Keratinocyte (primary cell): ENCODE data around the gene NR6A1. TPM values are rescaled to one million over a fixed set of nuclear protein-coding genes. Genes with fewer than 3 reads are reported as not detected.

Experiments
- DNase-seq: peaks from one replicate; pipeline ENCODE4 v3.0.0-alpha.2; 2011; ENCODE audit warnings: low read depth, missing footprints, low spot score
- FAIRE-seq: peaks from 2 replicates; lab custom pipeline; 2011; peaks lifted over from hg19 to GRCh38; lab: Jason Lieb, UNC
- H2AFZ ChIP-seq: 2 replicates; pipeline ENCODE4 v1.6.0; 2012; ENCODE audit warnings: low read length, control low read depth, inconsistent platforms; ENCODE audit not compliant: control insufficient read depth
- H3K27ac ChIP-seq: 2 replicates; pipeline ENCODE4 v1.5.1; 2011; ENCODE audit warnings: low read length; ENCODE audit not compliant: control insufficient read depth, insufficient read depth
- H3K27me3 ChIP-seq: 3 replicates; pipeline ENCODE4 v1.6.0; 2011; ENCODE audit warnings: low read length; ENCODE audit not compliant: control insufficient read depth, insufficient read depth; ENCODE audit errors: extremely low read depth
- H3K36me3 ChIP-seq, 2 experiments: 2 replicates in 1 of 2; 3 replicates in 1 of 2; pipeline ENCODE4 v1.5.1; 2011; ENCODE audit warnings: low read length in 2 of 2, mild to moderate bottlenecking in 1 of 2; ENCODE audit not compliant: control insufficient read depth in 2 of 2, insufficient read depth in 2 of 2; ENCODE audit errors: extremely low read depth in 1 of 2
- H3K4me1 ChIP-seq: 3 replicates; pipeline ENCODE4 v1.5.1; 2011; ENCODE audit warnings: low read length; ENCODE audit not compliant: control insufficient read depth, insufficient read depth; ENCODE audit errors: extremely low read depth
- H3K4me2 ChIP-seq: 3 replicates; pipeline ENCODE4 v1.6.0; 2011; ENCODE audit warnings: low read depth, low read length; ENCODE audit not compliant: control insufficient read depth, insufficient read depth; ENCODE audit errors: extremely low read depth
- H3K4me3 ChIP-seq, 3 experiments: fragments of 200-600 bp in 1 of 3; sonication (generic) in 1 of 3; 2 replicates in 2 of 3; 3 replicates in 1 of 3; pipeline ENCODE4 v1.5.1; 2011 to 2016; ENCODE audit warnings: low read length in 3 of 3, mild to moderate bottlenecking in 3 of 3, control low read depth in 2 of 3, inconsistent platforms in 1 of 3, low read depth in 1 of 3, mixed read lengths in 1 of 3, mixed run types in 1 of 3, moderate library complexity in 1 of 3; ENCODE audit not compliant: control insufficient read depth in 2 of 3, insufficient read depth in 2 of 3; ENCODE audit errors: extremely low read depth in 1 of 3
- H3K79me2 ChIP-seq: 2 replicates; pipeline ENCODE4 v1.6.0; 2012; ENCODE audit warnings: low read length; ENCODE audit not compliant: control insufficient read depth, insufficient read depth
- H3K9ac ChIP-seq: 3 replicates; pipeline ENCODE4 v1.6.0; 2011; ENCODE audit warnings: low read length; ENCODE audit not compliant: control insufficient read depth, insufficient read depth; ENCODE audit errors: extremely low read depth
- H3K9me1 ChIP-seq: 3 replicates; pipeline ENCODE4 v1.6.0; 2011; ENCODE audit warnings: low read length; ENCODE audit not compliant: control insufficient read depth, insufficient read depth; ENCODE audit errors: extremely low read depth
- H3K9me3 ChIP-seq: 2 replicates; pipeline ENCODE4 v1.5.1; 2012; ENCODE audit warnings: low read depth, low read length; ENCODE audit not compliant: control insufficient read depth
- H4K20me1 ChIP-seq: 3 replicates; pipeline ENCODE4 v1.6.0; 2011; ENCODE audit warnings: low read length; ENCODE audit not compliant: control insufficient read depth, insufficient read depth; ENCODE audit errors: extremely low read depth
- EZH2 ChIP-seq: IDR thresholded peaks from one replicate; pipeline ENCODE4 v1.6.1; 2012; ENCODE audit warnings: inconsistent platforms, mild to moderate bottlenecking, low read length, moderate library complexity
- dilution Hi-C: fragments of 300-500 bp; cut with MboI; formaldehyde crosslinking; loops from one replicate; pipeline ENCODE4 v1.7.0; 2020; ENCODE audit warnings: low sequenced_read_pairs; ENCODE audit not compliant: extremely low pct_ligation_motif_present
- polyA plus RNA-seq, 5 experiments: library from polyadenylated mRNA; depleted of rRNA in 3 of 5; stranded (reverse) in 3 of 5; stranded (forward) in 1 of 5; unstranded in 1 of 5; fragments of >200 nt; gene quantifications; 1 replicate in 1 of 5; 2 replicates in 3 of 5; 3 replicates in 1 of 5; pipeline versions ENCODE4 v1.2.1 to v1.2.3, GENCODE V29; 2011 to 2012; ENCODE audit warnings: missing spikeins in 2 of 5, low read depth in 1 of 5, low replicate concordance in 1 of 5
- TF ChIP-seq, protein P1 (sequence below), 3 experiments: IDR thresholded peaks in 1 of 3; conservative IDR thresholded peaks in 1 of 3; optimal IDR thresholded peaks in 1 of 3; 2 replicates in 2 of 3; 3 replicates in 1 of 3; pipeline versions ENCODE3 to v1.5.1; 2011; ENCODE audit warnings: low read length in 3 of 3, mild to moderate bottlenecking in 3 of 3, moderate library complexity in 2 of 3, control low read depth in 1 of 3, inconsistent platforms in 1 of 3; ENCODE audit not compliant: insufficient read depth in 2 of 3; ENCODE audit errors: extremely low read depth in 1 of 3

Gene NR6A1
- polyA plus RNA-seq, 1 donor (not counting 4 experiments of a cell fraction or from before 2014, with no cell fraction given): 1.8 TPM

- DNase-seq (no peak), FAIRE-seq (peak; percentile 5)
- no peak overlapping the region for H2AFZ ChIP-seq
- no peak overlapping the region for H3K27ac ChIP-seq
- no peak overlapping the region for H3K4me3 ChIP-seq
- H3K9ac ChIP-seq: no peak overlapping the region
- TF ChIP-seq, protein P1, sequence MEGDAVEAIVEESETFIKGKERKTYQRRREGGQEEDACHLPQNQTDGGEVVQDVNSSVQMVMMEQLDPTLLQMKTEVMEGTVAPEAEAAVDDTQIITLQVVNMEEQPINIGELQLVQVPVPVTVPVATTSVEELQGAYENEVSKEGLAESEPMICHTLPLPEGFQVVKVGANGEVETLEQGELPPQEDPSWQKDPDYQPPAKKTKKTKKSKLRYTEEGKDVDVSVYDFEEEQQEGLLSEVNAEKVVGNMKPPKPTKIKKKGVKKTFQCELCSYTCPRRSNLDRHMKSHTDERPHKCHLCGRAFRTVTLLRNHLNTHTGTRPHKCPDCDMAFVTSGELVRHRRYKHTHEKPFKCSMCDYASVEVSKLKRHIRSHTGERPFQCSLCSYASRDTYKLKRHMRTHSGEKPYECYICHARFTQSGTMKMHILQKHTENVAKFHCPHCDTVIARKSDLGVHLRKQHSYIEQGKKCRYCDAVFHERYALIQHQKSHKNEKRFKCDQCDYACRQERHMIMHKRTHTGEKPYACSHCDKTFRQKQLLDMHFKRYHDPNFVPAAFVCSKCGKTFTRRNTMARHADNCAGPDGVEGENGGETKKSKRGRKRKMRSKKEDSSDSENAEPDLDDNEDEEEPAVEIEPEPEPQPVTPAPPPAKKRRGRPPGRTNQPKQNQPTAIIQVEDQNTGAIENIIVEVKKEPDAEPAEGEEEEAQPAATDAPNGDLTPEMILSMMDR (optimal IDR thresholded peaks at IDR 0.05 in 1 of 3, IDR thresholded peaks at IDR 0.05 in 1 of 3, conservative IDR thresholded peaks at IDR 0.05 in 1 of 3; ENCODE audit: extremely low read depth in 1 of 3, insufficient read depth in 2 of 3, low read length in 3 of 3): no peak
- no peak for TF ChIP-seq EZH2
- dilution Hi-C loops: no loop called here
- no peaks in the 10 kb centered on the region for H3K9me1 ChIP-seq
- no peak overlapping the region for H3K4me2 ChIP-seq
- H3K36me3 ChIP-seq: no peaks in the 10 kb centered on the region
- H3K27me3 ChIP-seq: peaks cover 22% of the 10 kb centered on the region
- H3K9me3 ChIP-seq: no peaks in the 10 kb centered on the region
- H3K79me2 ChIP-seq: no peaks in the 10 kb centered on the region
- no peaks in the 10 kb centered on the region for H3K4me1 ChIP-seq
- no peaks in the 10 kb centered on the region for H4K20me1 ChIP-seq
Measured at GRCh38 chr9:124493218-124493617, 277.9 kb downstream of the NR6A1 start.

DNA sequence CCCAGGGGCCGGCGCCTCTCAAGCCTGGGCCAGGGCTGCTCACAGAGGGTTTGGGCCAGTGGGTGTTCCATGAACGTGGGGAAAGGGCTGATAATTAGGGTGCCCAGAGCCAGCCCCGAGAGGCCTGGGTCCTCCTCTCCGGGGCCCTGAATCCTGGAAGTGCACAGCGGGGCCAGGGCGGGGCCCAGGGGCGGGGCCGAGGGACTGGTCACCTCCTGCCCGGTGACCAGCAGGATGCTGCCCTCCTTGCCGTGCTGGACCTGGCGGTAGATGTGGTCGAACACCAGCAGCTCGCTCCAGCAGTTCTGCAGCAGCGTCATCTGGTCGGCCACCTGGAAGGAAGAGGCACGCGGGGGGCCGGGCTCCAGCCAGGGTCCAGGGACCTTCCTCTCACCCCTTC lies 278.3 kb downstream of the NR6A1 start:
- H3K27me3 ChIP-seq: peaks cover 22% of the 10 kb centered on the region
- TF ChIP-seq EZH2: no peak
- TF ChIP-seq, protein P1 (optimal IDR thresholded peaks at IDR 0.05 in 1 of 3, IDR thresholded peaks at IDR 0.05 in 1 of 3, conservative IDR thresholded peaks at IDR 0.05 in 1 of 3; ENCODE audit: extremely low read depth in 1 of 3, insufficient read depth in 2 of 3, low read length in 3 of 3): no peak

More for the DNA sequence above, 278.3 kb downstream of the NR6A1 start:
- H4K20me1 ChIP-seq: no peaks in the 10 kb centered on the region
- no peak overlapping the region for H3K27ac ChIP-seq
- H3K9ac ChIP-seq: no peak overlapping the region
- H3K4me2 ChIP-seq: no peak overlapping the region
- no peaks in the 10 kb centered on the region for H3K36me3 ChIP-seq
- no peak overlapping the region for H3K4me3 ChIP-seq
- H2AFZ ChIP-seq: no peak overlapping the region
- dilution Hi-C loops: no loop called here
- H3K9me3 ChIP-seq: no peaks in the 10 kb centered on the region
- no peaks in the 10 kb centered on the region for H3K4me1 ChIP-seq
- no peak for FAIRE-seq
- H3K79me2 ChIP-seq: no peaks in the 10 kb centered on the region
- DNase-seq: no peak
- no peaks in the 10 kb centered on the region for H3K9me1 ChIP-seq
